ENCODE results near the gene POLR3F.

The POLR3F gene

GRCh38 chr20:18527836-18528235 is 60.6 kb downstream of the POLR3F start:
- TF ChIP-seq CTCF (IDR thresholded peaks at IDR 0.05; ENCODE audit: borderline replicate concordance, extremely low read depth, low read length, poor library complexity, severe bottlenecking) (no peak), EZH2 (IDR thresholded peaks at IDR 0.05; ENCODE audit: borderline replicate concordance, low read depth, low read length, severe bottlenecking) (no peak)
- Histone ChIP-seq H4K20me1 (ENCODE audit: insufficient read depth, low read length) (no peaks in the 10 kb centered on the region), H3K27me3 (ENCODE audit: insufficient read depth, low read length, poor library complexity) (no peaks in the 10 kb centered on the region), H3K36me3 (ENCODE audit: insufficient read depth, low read length) (peaks cover 85% of the 10 kb centered on the region), H2AFZ (ENCODE audit: low read depth, low read length) (no peak overlapping the region), H3K4me2 (ENCODE audit: insufficient read depth, low read length) (no peak overlapping the region), H3K9ac (ENCODE audit: low read depth, low read length) (no peak overlapping the region), H3K4me3 (ENCODE audit: low read depth in 1 of 2, low read length in 2 of 2) (no peak overlapping the region), H3K27ac (ENCODE audit: low read length) (no peak overlapping the region), H3K79me2 (ENCODE audit: insufficient read depth, low read length) (no peaks in the 10 kb centered on the region), H3K9me3 (ENCODE audit: insufficient read depth, low read length, severe bottlenecking) (no peaks in the 10 kb centered on the region), H3K4me1 (ENCODE audit: insufficient read depth, low read length) (no peaks in the 10 kb centered on the region)
- no peak for DNase-seq
- no peak for ATAC-seq (ENCODE audit: insufficient read depth, low read depth)

GRCh38 chr20:18529041-18529440 is 61.9 kb downstream of the POLR3F start:
- no peak for ATAC-seq (ENCODE audit: insufficient read depth, low read depth)
- Histone ChIP-seq H3K36me3 (ENCODE audit: insufficient read depth, low read length) (peaks cover 89% of the 10 kb centered on the region), H3K27ac (ENCODE audit: low read length) (no peak overlapping the region), H4K20me1 (ENCODE audit: insufficient read depth, low read length) (no peaks in the 10 kb centered on the region), H2AFZ (ENCODE audit: low read depth, low read length) (no peak overlapping the region), H3K4me3 (ENCODE audit: low read depth in 1 of 2, low read length in 2 of 2) (no peak overlapping the region), H3K9ac (ENCODE audit: low read depth, low read length) (no peak overlapping the region), H3K9me3 (ENCODE audit: insufficient read depth, low read length, severe bottlenecking) (no peaks in the 10 kb centered on the region), H3K27me3 (ENCODE audit: insufficient read depth, low read length, poor library complexity) (no peaks in the 10 kb centered on the region), H3K79me2 (ENCODE audit: insufficient read depth, low read length) (no peaks in the 10 kb centered on the region), H3K4me2 (ENCODE audit: insufficient read depth, low read length) (no peak overlapping the region), H3K4me1 (ENCODE audit: insufficient read depth, low read length) (no peaks in the 10 kb centered on the region)
- no peak for DNase-seq
- TF ChIP-seq EZH2 (IDR thresholded peaks at IDR 0.05; ENCODE audit: borderline replicate concordance, low read depth, low read length, severe bottlenecking): no peak
- TF ChIP-seq CTCF (IDR thresholded peaks at IDR 0.05; ENCODE audit: borderline replicate concordance, extremely low read depth, low read length, poor library complexity, severe bottlenecking): no peak

GRCh38 chr20:18532626-18533025 is 65.4 kb downstream of the POLR3F start:
- no peak overlapping the region for H2AFZ ChIP-seq (ENCODE audit: low read depth, low read length)
- H3K9ac ChIP-seq (ENCODE audit: low read depth, low read length): no peak overlapping the region
- no peaks in the 10 kb centered on the region for H3K79me2 ChIP-seq (ENCODE audit: insufficient read depth, low read length)
- no peak overlapping the region for H3K4me2 ChIP-seq (ENCODE audit: insufficient read depth, low read length)
- H3K36me3 ChIP-seq (ENCODE audit: insufficient read depth, low read length): peaks cover 79% of the 10 kb centered on the region
- no peaks in the 10 kb centered on the region for H4K20me1 ChIP-seq (ENCODE audit: insufficient read depth, low read length)
- no peak for ATAC-seq (ENCODE audit: insufficient read depth, low read depth)
- no peaks in the 10 kb centered on the region for H3K27me3 ChIP-seq (ENCODE audit: insufficient read depth, low read length, poor library complexity)
- H3K4me3 ChIP-seq (ENCODE audit: low read depth in 1 of 2, low read length in 2 of 2): no peak overlapping the region
- no peak overlapping the region for H3K27ac ChIP-seq (ENCODE audit: low read length)
- TF ChIP-seq CTCF (IDR thresholded peaks at IDR 0.05; ENCODE audit: borderline replicate concordance, extremely low read depth, low read length, poor library complexity, severe bottlenecking) (no peak), EZH2 (IDR thresholded peaks at IDR 0.05; ENCODE audit: borderline replicate concordance, low read depth, low read length, severe bottlenecking) (no peak)
- no peak for DNase-seq
- no peaks in the 10 kb centered on the region for H3K4me1 ChIP-seq (ENCODE audit: insufficient read depth, low read length)
- H3K9me3 ChIP-seq (ENCODE audit: insufficient read depth, low read length, severe bottlenecking): no peaks in the 10 kb centered on the region

- Histone ChIP-seq H3K36me3 (ENCODE audit: insufficient read depth, low read length) (peaks cover 77% of the 10 kb centered on the region), H3K4me1 (ENCODE audit: insufficient read depth, low read length) (no peaks in the 10 kb centered on the region), H3K4me2 (ENCODE audit: insufficient read depth, low read length) (no peak overlapping the region), H3K9ac (ENCODE audit: low read depth, low read length) (no peak overlapping the region), H3K9me3 (ENCODE audit: insufficient read depth, low read length, severe bottlenecking) (no peaks in the 10 kb centered on the region), H3K27ac (ENCODE audit: low read length) (no peak overlapping the region), H3K4me3 (ENCODE audit: low read depth in 1 of 2, low read length in 2 of 2) (no peak overlapping the region), H4K20me1 (ENCODE audit: insufficient read depth, low read length) (no peaks in the 10 kb centered on the region), H2AFZ (ENCODE audit: low read depth, low read length) (no peak overlapping the region), H3K27me3 (ENCODE audit: insufficient read depth, low read length, poor library complexity) (no peaks in the 10 kb centered on the region), H3K79me2 (ENCODE audit: insufficient read depth, low read length) (no peaks in the 10 kb centered on the region)
- ATAC-seq (ENCODE audit: insufficient read depth, low read depth) (no peak), DNase-seq (no peak)
- TF ChIP-seq CTCF (IDR thresholded peaks at IDR 0.05; ENCODE audit: borderline replicate concordance, extremely low read depth, low read length, poor library complexity, severe bottlenecking): no peak
- no peak for TF ChIP-seq EZH2 (IDR thresholded peaks at IDR 0.05; ENCODE audit: borderline replicate concordance, low read depth, low read length, severe bottlenecking)
Observed at GRCh38 chr20:18533491-18533890, 66.3 kb downstream of the POLR3F start.

Data from DND-41 (cell line).